GM19240 (cell line): Measurements from ENCODE around the gene ERBB4.
"Not testable (repeated sequence)": the region's sequence is repeated elsewhere in the genome, so short reads cannot be mapped to it uniquely, and the experiment has no call there.

Experiments
- DNase-seq: peaks from one replicate; pipeline ENCODE4 v3.0.0; 2011; ENCODE audit warnings: low spot score; ENCODE audit not compliant: insufficient read length

Gene ERBB4

GRCh38 chr2:212013626-212014025, 525.0 kb downstream of the ERBB4 start:
- no peak for DNase-seq

- not testable (repeated sequence) for DNase-seq
These were observed 528.3 kb downstream of the ERBB4 start for GRCh38 chr2:212010305-212010704.

GRCh38 chr2:212007972-212008371, 530.6 kb downstream of the ERBB4 start:
- no peak for DNase-seq

GRCh38 chr2:212005085-212005671, 533.4 kb downstream of the ERBB4 start:
- no peak for DNase-seq

- DNase-seq, result no peak
These were observed 537.3 kb downstream of the ERBB4 start for GRCh38 chr2:212001325-212001724.

GRCh38 chr2:211996857-211997256, 541.7 kb downstream of the ERBB4 start:
- DNase-seq, result no peak

GRCh38 chr2:211994806-211995205, 543.8 kb downstream of the ERBB4 start:
- no peak for DNase-seq

GRCh38 chr2:211990335-211990734, 548.3 kb downstream of the ERBB4 start:
- no peak for DNase-seq

GRCh38 chr2:211986313-211986712, 552.3 kb downstream of the ERBB4 start:
- no peak for DNase-seq

GRCh38 chr2:211985393-211985792, 553.2 kb downstream of the ERBB4 start:
- DNase-seq, result no peak

- DNase-seq, result no peak
These were observed 556.4 kb downstream of the ERBB4 start for GRCh38 chr2:211982162-211982561.

- DNase-seq, result no peak
These were observed 557.2 kb downstream of the ERBB4 start for GRCh38 chr2:211981451-211981850.

GRCh38 chr2:211976076-211976475, 562.5 kb downstream of the ERBB4 start:
- no peak for DNase-seq

- no peak for DNase-seq
These were observed 571.4 kb downstream of the ERBB4 start for GRCh38 chr2:211967234-211967633.

- no peak for DNase-seq
These were observed 574.6 kb downstream of the ERBB4 start for GRCh38 chr2:211963969-211964368.

- peak; percentile 3 for DNase-seq
These were observed 580.8 kb downstream of the ERBB4 start for GRCh38 chr2:211957799-211958198.

- no peak for DNase-seq
These were observed 583.0 kb downstream of the ERBB4 start for GRCh38 chr2:211955648-211956047.

- no peak for DNase-seq
These were observed 589.7 kb downstream of the ERBB4 start for GRCh38 chr2:211948932-211949331.

- no peak for DNase-seq
These were observed 591.6 kb downstream of the ERBB4 start for GRCh38 chr2:211946960-211947359.

- no peak for DNase-seq
These were observed 594.0 kb downstream of the ERBB4 start for GRCh38 chr2:211944572-211944971.

GRCh38 chr2:211942153-211942552, 596.4 kb downstream of the ERBB4 start:
- no peak for DNase-seq

- no peak for DNase-seq
These were observed 597.3 kb downstream of the ERBB4 start for GRCh38 chr2:211941216-211941747.

GRCh38 chr2:211939177-211939576, 599.4 kb downstream of the ERBB4 start:
- DNase-seq, result no peak

GRCh38 chr2:211934811-211935210, 603.8 kb downstream of the ERBB4 start:
- DNase-seq, result no peak
